LNCAP (cell line): ENCODE results near the gene SLC9A3.

Experiments used
- CTCF ChIP-seq: fragments of 450-650 bp; IDR thresholded peaks from 2 replicates; pipeline ENCODE4 v1.5.1; 2017; ENCODE audit warnings: mild to moderate bottlenecking

The SLC9A3 gene

DNA sequence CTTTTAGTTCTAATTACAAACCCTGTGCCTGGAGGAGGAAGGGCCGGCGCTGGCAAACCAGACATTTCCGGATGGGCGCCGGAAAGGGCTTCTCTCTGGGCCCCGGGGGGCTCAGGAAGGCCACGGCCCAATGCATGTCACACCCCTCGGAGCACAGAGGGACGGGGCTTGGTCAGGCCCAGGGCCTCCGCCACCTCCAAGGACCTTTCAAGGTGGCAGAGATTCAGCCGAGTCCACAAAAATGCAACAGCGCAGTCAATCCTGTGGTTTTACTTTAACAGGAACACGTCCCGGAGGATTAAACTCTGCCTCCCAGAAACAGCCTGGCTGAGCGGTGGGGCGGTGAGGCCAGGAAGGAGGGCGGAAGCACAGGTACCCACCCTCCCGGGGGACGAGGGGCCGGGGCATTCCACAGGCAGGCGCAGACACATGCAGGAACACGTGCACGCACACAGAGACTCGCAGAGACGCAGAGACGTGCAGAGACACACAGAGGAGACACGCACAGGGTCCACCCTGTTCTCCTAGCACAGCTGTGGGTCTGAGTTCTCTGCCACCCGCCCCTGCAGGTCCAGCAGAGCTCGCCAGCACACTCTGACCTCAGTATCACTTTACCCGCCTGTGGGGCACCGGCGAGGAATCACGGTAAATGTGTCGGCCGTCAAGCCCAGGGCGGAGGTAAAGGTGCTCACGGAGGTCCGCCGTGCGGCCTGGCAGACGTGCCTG is 23.0 kb downstream of the SLC9A3 start:
- TF ChIP-seq CTCF = no peak

- no peak for TF ChIP-seq CTCF
Measured at GRCh38 chr5:500491-500890, 23.8 kb downstream of the SLC9A3 start.

GRCh38 chr5:499233-500209 is 24.7 kb downstream of the SLC9A3 start:
- TF ChIP-seq CTCF = no peak

- TF ChIP-seq CTCF = no peak
Measured at GRCh38 chr5:497871-498509, 26.3 kb downstream of the SLC9A3 start.

- TF ChIP-seq CTCF = no peak
Measured at GRCh38 chr5:497090-497700, 27.1 kb downstream of the SLC9A3 start.

DNA sequence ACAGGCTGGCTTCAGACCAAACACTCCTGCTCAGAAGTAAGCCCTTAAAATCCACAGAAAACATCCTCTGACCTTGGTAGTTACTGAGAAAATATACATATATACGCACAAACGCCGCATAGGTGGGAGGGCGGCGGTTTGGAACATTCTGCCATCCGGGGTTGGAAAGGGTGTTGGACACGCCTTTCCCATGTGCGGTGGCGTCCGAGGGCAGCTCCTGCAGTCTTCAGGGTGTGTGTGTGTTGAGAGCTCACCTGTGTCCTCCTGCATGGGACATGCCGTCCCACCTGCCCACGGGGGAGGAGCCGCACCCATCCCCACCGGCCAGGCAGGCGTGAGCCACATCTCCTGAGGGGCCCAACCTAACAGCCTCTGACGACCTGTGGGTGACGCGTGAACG is 28.2 kb downstream of the SLC9A3 start:
- no peak for TF ChIP-seq CTCF

- no peak for TF ChIP-seq CTCF
Measured at GRCh38 chr5:494667-495255, 29.5 kb downstream of the SLC9A3 start.
